NCI-H2081 (cell line): Measurements from ENCODE around the gene GRIP2.
A peak's percentile ranks its signal among the peaks of the same experiment; 100 is the strongest.

Experiments used
- DNase-seq, 2 experiments: peaks; one replicate each; lab custom pipeline; 2025; lab: John Stamatoyannopoulos, UW

GRIP2 gene

GRCh38 chr3:14539742-14540491 is at the start of gene GRIP2:
Gene GRIP2, minus strand, starts transcription at chr3:14540342. Its CDS starts 34 bp downstream, at chr3:14540308.
- DNase-seq, result no peak

GRCh38 chr3:14588425-14589112 is 48.4 kb upstream of the GRIP2 start:
- DNase-seq, result no peak

GRCh38 chr3:14587740-14588360 is 47.7 kb upstream of the GRIP2 start:
- no peak for DNase-seq

- no peak for DNase-seq
Observed at GRCh38 chr3:14586611-14587010, 46.5 kb upstream of the GRIP2 start.

- no peak for DNase-seq
Observed at GRCh38 chr3:14583548-14584091, 43.5 kb upstream of the GRIP2 start.

- DNase-seq, result no peak
Observed at GRCh38 chr3:14582045-14582410, 41.9 kb upstream of the GRIP2 start.

- no peak for DNase-seq
Observed at GRCh38 chr3:14581334-14582044, 41.3 kb upstream of the GRIP2 start.

GRCh38 chr3:14577897-14578296 is 37.8 kb upstream of the GRIP2 start:
- no peak for DNase-seq

- DNase-seq, result no peak
Observed at GRCh38 chr3:14576163-14576562, 36.0 kb upstream of the GRIP2 start.

GRCh38 chr3:14574183-14574582 is 34.0 kb upstream of the GRIP2 start:
- DNase-seq, result no peak

GRCh38 chr3:14573706-14574105 is 33.6 kb upstream of the GRIP2 start:
- DNase-seq, result no peak

- DNase-seq, result no peak
Observed at GRCh38 chr3:14570864-14571263, 30.7 kb upstream of the GRIP2 start.

GRCh38 chr3:14570089-14570488 is 29.9 kb upstream of the GRIP2 start:
- no peak for DNase-seq

GRCh38 chr3:14569474-14570000 is 29.4 kb upstream of the GRIP2 start:
- DNase-seq, result no peak

GRCh38 chr3:14568269-14568668 is 28.1 kb upstream of the GRIP2 start:
- DNase-seq, result no peak

GRCh38 chr3:14566812-14567211 is 26.7 kb upstream of the GRIP2 start:
- no peak for DNase-seq

GRCh38 chr3:14565868-14566588 is 25.9 kb upstream of the GRIP2 start:
- DNase-seq, result no peak

GRCh38 chr3:14564741-14565140 is 24.6 kb upstream of the GRIP2 start:
- no peak for DNase-seq

GRCh38 chr3:14563946-14564539 is 23.9 kb upstream of the GRIP2 start:
- peak; percentile 27 to 73 for DNase-seq

GRCh38 chr3:14562121-14562890 is 22.2 kb upstream of the GRIP2 start:
- no peak for DNase-seq
